Measurements from ENCODE around the gene IL37. TPM values are rescaled to one million over a fixed set of nuclear protein-coding genes. Genes with fewer than 3 reads are reported as not detected.

IL37 gene
- total and polyA plus RNA-seq, 2 experiments from 2014 or later = not detected

DNA sequence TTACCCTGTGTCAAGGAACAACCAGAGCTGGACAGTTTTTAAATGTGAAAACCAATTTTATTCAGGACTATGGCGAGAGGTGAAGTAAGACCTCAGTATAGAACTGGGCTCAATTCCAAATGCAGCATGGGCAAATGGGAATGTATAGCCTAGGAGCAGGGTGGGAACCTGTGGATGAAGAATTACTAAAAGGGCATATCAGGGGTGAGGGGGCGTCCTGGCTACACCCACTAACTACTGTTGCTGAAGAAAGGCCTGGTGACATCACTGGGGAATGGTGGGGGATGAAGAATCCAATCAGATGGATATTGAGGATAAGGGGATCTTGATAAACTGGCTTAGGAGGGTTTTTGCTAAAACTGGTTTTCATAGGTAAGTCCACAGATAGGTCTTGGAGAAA is 27.3 kb upstream of the IL37 start:
- H3K79me2 ChIP-seq (replicated peaks; ENCODE audit: insufficient read depth) = no peaks in the 10 kb centered on the region
- H4K20me1 ChIP-seq (replicated peaks; ENCODE audit: insufficient read depth) = no peaks in the 10 kb centered on the region
- H3K4me2 ChIP-seq = no peak overlapping the region
- no peak for TF ChIP-seq REST (IDR thresholded peaks at IDR 0.05; ENCODE audit: unreplicated experiment)
- TF ChIP-seq, protein P1, sequence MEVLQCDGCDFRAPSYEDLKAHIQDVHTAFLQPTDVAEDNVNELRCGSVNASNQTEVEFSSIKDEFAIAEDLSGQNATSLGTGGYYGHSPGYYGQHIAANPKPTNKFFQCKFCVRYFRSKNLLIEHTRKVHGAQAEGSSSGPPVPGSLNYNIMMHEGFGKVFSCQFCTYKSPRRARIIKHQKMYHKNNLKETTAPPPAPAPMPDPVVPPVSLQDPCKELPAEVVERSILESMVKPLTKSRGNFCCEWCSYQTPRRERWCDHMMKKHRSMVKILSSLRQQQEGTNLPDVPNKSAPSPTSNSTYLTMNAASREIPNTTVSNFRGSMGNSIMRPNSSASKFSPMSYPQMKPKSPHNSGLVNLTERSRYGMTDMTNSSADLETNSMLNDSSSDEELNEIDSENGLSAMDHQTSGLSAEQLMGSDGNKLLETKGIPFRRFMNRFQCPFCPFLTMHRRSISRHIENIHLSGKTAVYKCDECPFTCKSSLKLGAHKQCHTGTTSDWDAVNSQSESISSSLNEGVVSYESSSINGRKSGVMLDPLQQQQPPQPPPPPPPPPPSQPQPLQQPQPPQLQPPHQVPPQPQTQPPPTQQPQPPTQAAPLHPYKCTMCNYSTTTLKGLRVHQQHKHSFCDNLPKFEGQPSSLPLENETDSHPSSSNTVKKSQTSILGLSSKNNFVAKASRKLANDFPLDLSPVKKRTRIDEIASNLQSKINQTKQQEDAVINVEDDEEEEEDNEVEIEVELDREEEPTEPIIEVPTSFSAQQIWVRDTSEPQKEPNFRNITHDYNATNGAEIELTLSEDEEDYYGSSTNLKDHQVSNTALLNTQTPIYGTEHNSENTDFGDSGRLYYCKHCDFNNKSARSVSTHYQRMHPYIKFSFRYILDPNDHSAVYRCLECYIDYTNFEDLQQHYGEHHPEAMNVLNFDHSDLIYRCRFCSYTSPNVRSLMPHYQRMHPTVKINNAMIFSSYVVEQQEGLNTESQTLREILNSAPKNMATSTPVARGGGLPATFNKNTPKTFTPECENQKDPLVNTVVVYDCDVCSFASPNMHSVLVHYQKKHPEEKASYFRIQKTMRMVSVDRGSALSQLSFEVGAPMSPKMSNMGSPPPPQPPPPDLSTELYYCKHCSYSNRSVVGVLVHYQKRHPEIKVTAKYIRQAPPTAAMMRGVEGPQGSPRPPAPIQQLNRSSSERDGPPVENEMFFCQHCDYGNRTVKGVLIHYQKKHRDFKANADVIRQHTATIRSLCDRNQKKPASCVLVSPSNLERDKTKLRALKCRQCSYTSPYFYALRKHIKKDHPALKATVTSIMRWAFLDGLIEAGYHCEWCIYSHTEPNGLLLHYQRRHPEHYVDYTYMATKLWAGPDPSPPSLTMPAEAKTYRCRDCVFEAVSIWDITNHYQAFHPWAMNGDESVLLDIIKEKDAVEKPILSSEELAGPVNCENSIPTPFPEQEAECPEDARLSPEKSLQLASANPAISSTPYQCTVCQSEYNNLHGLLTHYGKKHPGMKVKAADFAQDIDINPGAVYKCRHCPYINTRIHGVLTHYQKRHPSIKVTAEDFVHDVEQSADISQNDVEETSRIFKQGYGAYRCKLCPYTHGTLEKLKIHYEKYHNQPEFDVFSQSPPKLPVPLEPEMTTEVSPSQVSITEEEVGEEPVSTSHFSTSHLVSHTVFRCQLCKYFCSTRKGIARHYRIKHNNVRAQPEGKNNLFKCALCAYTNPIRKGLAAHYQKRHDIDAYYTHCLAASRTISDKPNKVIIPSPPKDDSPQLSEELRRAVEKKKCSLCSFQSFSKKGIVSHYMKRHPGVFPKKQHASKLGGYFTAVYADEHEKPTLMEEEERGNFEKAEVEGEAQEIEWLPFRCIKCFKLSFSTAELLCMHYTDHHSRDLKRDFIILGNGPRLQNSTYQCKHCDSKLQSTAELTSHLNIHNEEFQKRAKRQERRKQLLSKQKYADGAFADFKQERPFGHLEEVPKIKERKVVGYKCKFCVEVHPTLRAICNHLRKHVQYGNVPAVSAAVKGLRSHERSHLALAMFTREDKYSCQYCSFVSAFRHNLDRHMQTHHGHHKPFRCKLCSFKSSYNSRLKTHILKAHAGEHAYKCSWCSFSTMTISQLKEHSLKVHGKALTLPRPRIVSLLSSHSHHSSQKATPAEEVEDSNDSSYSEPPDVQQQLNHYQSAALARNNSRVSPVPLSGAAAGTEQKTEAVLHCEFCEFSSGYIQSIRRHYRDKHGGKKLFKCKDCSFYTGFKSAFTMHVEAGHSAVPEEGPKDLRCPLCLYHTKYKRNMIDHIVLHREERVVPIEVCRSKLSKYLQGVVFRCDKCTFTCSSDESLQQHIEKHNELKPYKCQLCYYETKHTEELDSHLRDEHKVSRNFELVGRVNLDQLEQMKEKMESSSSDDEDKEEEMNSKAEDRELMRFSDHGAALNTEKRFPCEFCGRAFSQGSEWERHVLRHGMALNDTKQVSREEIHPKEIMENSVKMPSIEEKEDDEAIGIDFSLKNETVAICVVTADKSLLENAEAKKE (CRISPR knock-in tag; IDR thresholded peaks at IDR 0.05) = no peak
- Mint-ChIP-seq H3K36me3 (ENCODE audit: low read depth) (no peaks in the 10 kb centered on the region), H3K4me1 (peaks cover 4% of the 10 kb centered on the region; the same call in 2 of the 3 replicates), H3K4me3 (no peak overlapping the region), H3K9me3 (no peaks in the 10 kb centered on the region), H3K27me3 (ENCODE audit: insufficient read depth, low read depth, poor library complexity) (peaks cover 2% of the 10 kb centered on the region), H3K27ac (no peak overlapping the region)
- H3F3A ChIP-seq (replicated peaks; ENCODE audit: low read depth) = no peaks in the 10 kb centered on the region
- no peaks in the 10 kb centered on the region for H3K4me1 ChIP-seq (ENCODE audit: insufficient read depth)
- no peak overlapping the region for H3K27ac ChIP-seq (ENCODE audit: low read depth)
- DNase-seq (ENCODE audit: low spot score) (no peak), ATAC-seq (no peak)
- H3K36me3 ChIP-seq (ENCODE audit: insufficient read depth) = no peaks in the 10 kb centered on the region
- no peak overlapping the region for H3K4me3 ChIP-seq
- no peaks in the 10 kb centered on the region for H3K27me3 ChIP-seq (ENCODE audit: insufficient read depth)
- H3K9me2 ChIP-seq (ENCODE audit: insufficient read depth) = no peaks in the 10 kb centered on the region
- no peak overlapping the region for H2AFZ ChIP-seq
